NB4 (cell line): ENCODE measurements around the gene VWA2.

Experiments used
- DNase-seq: peaks from one replicate; pipeline ENCODE4 v3.0.0; 2010; ENCODE audit warnings: low read depth
- H3K4me3 ChIP-seq: one replicate; pipeline ENCODE4 v1.5.1; 2011; ENCODE audit warnings: mild to moderate bottlenecking, low read depth, low read length, moderate library complexity
- MYC ChIP-seq: IDR thresholded peaks from 2 replicates; pipeline ENCODE4 v1.6.1; 2011; ENCODE audit warnings: low read depth, low read length
- POLR2A ChIP-seq: IDR thresholded peaks from 2 replicates; pipeline ENCODE4 v1.6.1; 2011; ENCODE audit warnings: mild to moderate bottlenecking; ENCODE audit not compliant: insufficient read length; ENCODE audit errors: extremely low read depth
- TF ChIP-seq, protein P1 (sequence below): IDR thresholded peaks from 2 replicates; pipeline ENCODE4 v1.6.1; 2011; ENCODE audit warnings: low read depth, low read length
- TF ChIP-seq, protein P2 (sequence below): IDR thresholded peaks from one replicate; pipeline ENCODE4 v1.5.1; 2012; ENCODE audit warnings: low read depth, low read length

The VWA2 gene

DNA sequence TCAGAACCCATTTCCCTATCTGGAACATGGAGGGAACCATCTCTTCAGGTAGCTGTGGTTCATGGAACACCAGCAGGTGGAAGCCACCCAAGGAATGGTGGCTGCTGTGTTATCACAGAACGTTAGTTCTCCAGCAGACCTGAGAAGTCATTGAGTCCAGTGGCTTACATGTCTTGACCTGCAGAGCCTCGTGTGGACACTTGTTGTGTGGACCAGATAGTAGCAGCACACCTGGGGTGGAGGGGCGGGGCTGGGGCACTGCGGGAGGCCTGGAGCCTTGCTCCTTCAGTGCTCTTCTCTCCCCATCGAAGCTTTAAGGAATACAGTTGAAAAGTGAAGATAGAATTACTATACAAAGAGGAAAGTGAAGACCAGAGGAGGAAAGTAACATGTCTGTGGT, 42.4 kb downstream of the VWA2 start:
- no peak overlapping the region for H3K4me3 ChIP-seq
- DNase-seq: no peak
- TF ChIP-seq POLR2A: no peak
- TF ChIP-seq, protein P1, sequence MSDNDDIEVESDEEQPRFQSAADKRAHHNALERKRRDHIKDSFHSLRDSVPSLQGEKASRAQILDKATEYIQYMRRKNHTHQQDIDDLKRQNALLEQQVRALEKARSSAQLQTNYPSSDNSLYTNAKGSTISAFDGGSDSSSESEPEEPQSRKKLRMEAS: no peak
- TF ChIP-seq MYC: no peak
- TF ChIP-seq, protein P2, sequence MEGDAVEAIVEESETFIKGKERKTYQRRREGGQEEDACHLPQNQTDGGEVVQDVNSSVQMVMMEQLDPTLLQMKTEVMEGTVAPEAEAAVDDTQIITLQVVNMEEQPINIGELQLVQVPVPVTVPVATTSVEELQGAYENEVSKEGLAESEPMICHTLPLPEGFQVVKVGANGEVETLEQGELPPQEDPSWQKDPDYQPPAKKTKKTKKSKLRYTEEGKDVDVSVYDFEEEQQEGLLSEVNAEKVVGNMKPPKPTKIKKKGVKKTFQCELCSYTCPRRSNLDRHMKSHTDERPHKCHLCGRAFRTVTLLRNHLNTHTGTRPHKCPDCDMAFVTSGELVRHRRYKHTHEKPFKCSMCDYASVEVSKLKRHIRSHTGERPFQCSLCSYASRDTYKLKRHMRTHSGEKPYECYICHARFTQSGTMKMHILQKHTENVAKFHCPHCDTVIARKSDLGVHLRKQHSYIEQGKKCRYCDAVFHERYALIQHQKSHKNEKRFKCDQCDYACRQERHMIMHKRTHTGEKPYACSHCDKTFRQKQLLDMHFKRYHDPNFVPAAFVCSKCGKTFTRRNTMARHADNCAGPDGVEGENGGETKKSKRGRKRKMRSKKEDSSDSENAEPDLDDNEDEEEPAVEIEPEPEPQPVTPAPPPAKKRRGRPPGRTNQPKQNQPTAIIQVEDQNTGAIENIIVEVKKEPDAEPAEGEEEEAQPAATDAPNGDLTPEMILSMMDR: no peak

DNA sequence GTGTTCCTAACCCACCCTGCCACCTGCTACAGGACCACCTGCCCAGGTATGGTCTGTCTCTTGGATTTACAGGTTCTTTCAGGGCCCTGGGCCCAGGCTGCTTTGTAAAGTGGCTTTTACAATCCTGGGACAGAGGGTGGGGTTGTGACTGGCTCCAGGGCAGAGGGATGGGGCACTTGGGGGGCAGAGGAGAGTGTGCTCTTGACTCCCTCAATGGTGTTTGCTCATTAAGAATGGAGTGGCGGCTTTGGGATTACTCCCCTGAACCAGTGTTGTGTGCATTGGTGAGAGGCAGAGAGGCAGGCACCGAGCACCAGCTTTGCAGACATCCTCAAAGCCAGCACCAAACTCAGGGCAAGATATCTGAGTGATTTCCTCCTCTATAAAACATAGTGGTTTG, 43.5 kb downstream of the VWA2 start:
- DNase-seq: no peak
- no peak for TF ChIP-seq MYC
- TF ChIP-seq, protein P2: no peak
- no peak for TF ChIP-seq POLR2A
- TF ChIP-seq, protein P1: no peak
- H3K4me3 ChIP-seq: no peak overlapping the region

DNA sequence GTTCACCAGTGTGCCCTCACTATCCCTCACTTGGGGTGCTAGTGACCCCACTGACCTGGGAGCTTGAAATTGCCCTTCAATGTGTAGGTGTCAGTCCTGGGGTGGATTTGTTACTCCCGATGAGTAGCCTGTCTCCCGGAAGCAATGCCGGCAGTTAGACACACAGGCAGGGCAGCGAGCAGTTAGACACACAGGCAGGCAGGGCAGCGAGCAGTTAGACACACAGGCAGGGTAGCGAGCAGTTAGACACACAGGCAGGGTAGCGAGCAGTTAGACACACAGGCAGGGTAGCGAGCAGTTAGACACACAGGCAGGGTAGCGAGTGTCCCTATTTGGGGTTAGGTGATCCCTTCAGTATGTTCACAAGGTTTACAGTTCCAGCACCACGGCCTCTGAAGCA, 44.0 kb downstream of the VWA2 start:
- TF ChIP-seq MYC (no peak), POLR2A (no peak)
- TF ChIP-seq, protein P1: no peak
- TF ChIP-seq, protein P2: no peak
- no peak for DNase-seq
- H3K4me3 ChIP-seq: no peak overlapping the region

DNA sequence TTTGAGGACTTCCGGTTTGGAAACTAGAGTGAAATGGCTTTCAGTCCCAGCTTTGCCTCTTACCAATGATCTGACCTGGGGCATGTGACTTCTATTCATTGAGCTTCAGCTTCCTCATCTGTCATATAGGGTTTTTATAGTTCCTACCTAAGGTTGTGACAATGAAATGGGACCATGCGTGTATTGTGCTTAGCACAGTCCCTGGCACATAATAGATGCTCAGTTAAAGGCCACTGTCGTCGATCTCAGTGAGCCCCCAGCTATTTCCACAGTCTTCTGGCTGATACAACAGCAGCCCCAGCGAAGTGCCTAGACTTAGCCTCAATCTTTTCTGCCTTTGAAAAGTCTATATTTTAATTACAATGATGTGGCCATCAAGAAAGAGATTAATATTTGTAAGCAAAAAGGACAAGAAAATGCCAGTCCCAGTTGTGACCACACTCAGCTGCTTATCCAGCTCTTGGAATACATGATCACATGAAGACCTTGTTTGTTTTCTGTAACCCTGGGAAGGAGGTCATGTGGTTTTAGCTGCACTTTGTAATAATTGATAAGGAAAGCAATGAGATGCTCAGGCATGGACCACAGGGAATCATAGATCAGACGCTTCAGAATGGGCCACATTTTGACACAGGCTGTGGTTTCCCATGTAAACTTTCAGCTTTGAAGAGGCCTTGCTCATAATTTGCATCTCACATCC, 44.6 kb downstream of the VWA2 start:
- H3K4me3 ChIP-seq: no peak overlapping the region
- no peak for DNase-seq
- TF ChIP-seq POLR2A (no peak), MYC (no peak)

DNA sequence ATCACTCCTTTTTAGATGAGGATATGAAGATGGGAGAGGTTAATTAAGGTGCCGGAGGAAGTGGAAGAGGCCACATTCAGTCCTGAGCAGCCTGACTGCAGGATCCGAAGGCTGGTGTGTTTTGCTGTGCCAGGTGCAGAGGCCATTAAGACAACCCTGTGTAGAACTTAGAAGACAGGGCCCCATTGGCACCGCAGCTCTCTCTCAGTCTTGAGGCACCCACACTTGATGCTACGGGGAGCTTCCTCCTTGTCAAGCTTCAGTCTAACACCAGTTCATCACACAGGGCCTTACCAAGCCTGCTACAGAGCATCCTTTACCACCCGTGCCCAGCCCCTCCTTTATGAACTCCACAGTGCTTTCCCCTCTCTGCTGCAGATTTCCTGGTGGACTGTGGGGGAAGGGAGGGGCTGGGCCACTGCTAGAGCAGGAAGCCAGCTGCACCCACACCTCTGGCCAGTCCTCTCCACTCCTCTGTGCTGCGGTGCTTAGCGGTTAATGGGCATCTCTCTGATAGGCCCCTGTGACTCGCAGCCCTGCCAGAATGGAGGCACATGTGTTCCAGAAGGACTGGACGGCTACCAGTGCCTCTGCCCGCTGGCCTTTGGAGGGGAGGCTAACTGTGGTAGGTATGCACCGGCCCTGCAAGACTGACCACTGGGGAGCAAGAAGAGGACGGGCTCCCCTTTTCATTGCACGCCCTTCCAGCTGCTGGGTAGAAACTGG, 45.5 kb downstream of the VWA2 start:
- H3K4me3 ChIP-seq: no peak overlapping the region
- TF ChIP-seq, protein P1: no peak
- TF ChIP-seq, protein P2: no peak
- TF ChIP-seq POLR2A: no peak
- no peak for TF ChIP-seq MYC
- no peak for DNase-seq

DNA sequence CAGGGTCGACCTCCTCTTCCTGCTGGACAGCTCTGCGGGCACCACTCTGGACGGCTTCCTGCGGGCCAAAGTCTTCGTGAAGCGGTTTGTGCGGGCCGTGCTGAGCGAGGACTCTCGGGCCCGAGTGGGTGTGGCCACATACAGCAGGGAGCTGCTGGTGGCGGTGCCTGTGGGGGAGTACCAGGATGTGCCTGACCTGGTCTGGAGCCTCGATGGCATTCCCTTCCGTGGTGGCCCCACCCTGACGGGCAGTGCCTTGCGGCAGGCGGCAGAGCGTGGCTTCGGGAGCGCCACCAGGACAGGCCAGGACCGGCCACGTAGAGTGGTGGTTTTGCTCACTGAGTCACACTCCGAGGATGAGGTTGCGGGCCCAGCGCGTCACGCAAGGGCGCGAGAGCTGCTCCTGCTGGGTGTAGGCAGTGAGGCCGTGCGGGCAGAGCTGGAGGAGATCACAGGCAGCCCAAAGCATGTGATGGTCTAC, 46.9 kb downstream of the VWA2 start:
- no peak overlapping the region for H3K4me3 ChIP-seq
- no peak for DNase-seq
- TF ChIP-seq POLR2A (no peak), MYC (no peak)
- TF ChIP-seq, protein P2: no peak
- TF ChIP-seq, protein P1: no peak
